Lung microvascular endothelial cell (primary cell): Measurements from ENCODE around the gene CLEC4M. TPM values are rescaled to one million over a fixed set of nuclear protein-coding genes. Genes with fewer than 3 reads are reported as not detected.
"Not testable (repeated sequence)": the region's sequence is repeated elsewhere in the genome, so short reads cannot be mapped to it uniquely, and the experiment has no call there.

Experiments
- DNase-seq, 2 donors: peaks; one replicate each; pipeline versions ENCODE4 v3.0.0 to v3.0.0-alpha.2; 2010; ENCODE audit warnings: low read depth in 2 of 2
- total RNA-seq: library from RNA; depleted of rRNA; stranded (reverse); fragments of >200 nt; gene quantifications from 2 replicates; pipeline ENCODE4 v1.2.1, GENCODE V29; 2014

CLEC4M gene
- total RNA-seq, 1 donor from 2014 or later = 8.5 TPM

- no peak for DNase-seq
These were observed 23.0 kb upstream of the CLEC4M start for GRCh38 chr19:7739801-7740681.

GRCh38 chr19:7740682-7741054 is 22.4 kb upstream of the CLEC4M start:
- DNase-seq = no peak

- DNase-seq = no peak
These were observed 20.5 kb upstream of the CLEC4M start for GRCh38 chr19:7742575-7742974.

- no peak for DNase-seq
These were observed 20.1 kb upstream of the CLEC4M start for GRCh38 chr19:7742991-7743390.

GRCh38 chr19:7743425-7743841 is 19.6 kb upstream of the CLEC4M start:
- no peak for DNase-seq

GRCh38 chr19:7744199-7744786 is 18.8 kb upstream of the CLEC4M start:
- no peak for DNase-seq

GRCh38 chr19:7744871-7745650 is 18.0 kb upstream of the CLEC4M start:
- DNase-seq = no peak

- DNase-seq = not testable (repeated sequence)
These were observed 16.7 kb upstream of the CLEC4M start for GRCh38 chr19:7746306-7746705.

GRCh38 chr19:7746903-7747884 is 15.8 kb upstream of the CLEC4M start, which contains the start of gene CD209:
Gene CD209 (minus strand): TSS chr19:7747534. CDS start chr19:7747511, 23 bp downstream.
- DNase-seq = no peak

GRCh38 chr19:7748171-7748570 is 14.9 kb upstream of the CLEC4M start:
- no peak for DNase-seq

- DNase-seq = peak; percentile 5 to 50
These were observed 14.3 kb upstream of the CLEC4M start for GRCh38 chr19:7748756-7749155.

GRCh38 chr19:7751157-7751783 is 11.8 kb upstream of the CLEC4M start:
- DNase-seq = peak in 1 of 2 donors; percentile 19

- DNase-seq = no peak
These were observed 6.8 kb upstream of the CLEC4M start for GRCh38 chr19:7756258-7756657.

GRCh38 chr19:7757358-7757757 is 5.7 kb upstream of the CLEC4M start:
- no peak for DNase-seq

- no peak for DNase-seq
These were observed 3.9 kb upstream of the CLEC4M start for GRCh38 chr19:7759156-7759555.

GRCh38 chr19:7763696-7764095 is 653 bp downstream of the CLEC4M start:
- no peak for DNase-seq

GRCh38 chr19:7764157-7764556 is 1.1 kb downstream of the CLEC4M start:
- DNase-seq = not testable (repeated sequence)

GRCh38 chr19:7765043-7765442 is 2.0 kb downstream of the CLEC4M start:
- DNase-seq = not testable (repeated sequence)

- DNase-seq = no peak
These were observed 3.5 kb downstream of the CLEC4M start for GRCh38 chr19:7766535-7766934.

GRCh38 chr19:7767487-7767886 is 4.4 kb downstream of the CLEC4M start:
- no peak for DNase-seq
